HG03045 (cell line): ENCODE results near the gene KIRREL3.

Experiments
- ATAC-seq: cut with Tn5 transposase; IDR thresholded peaks from one replicate; pipeline ENCODE4 v1.9.1; 2021; ENCODE audit warnings: mild to moderate bottlenecking, moderate library complexity; ENCODE audit not compliant: unreplicated experiment

Gene KIRREL3

GRCh38 chr11:126997641-126998040, 2.9 kb downstream of the KIRREL3 start:
- ATAC-seq = no peak

- no peak for ATAC-seq
Measured at GRCh38 chr11:126997196-126997595, 3.4 kb downstream of the KIRREL3 start.

- no peak for ATAC-seq
Measured at GRCh38 chr11:126996036-126996804, 4.3 kb downstream of the KIRREL3 start.

- ATAC-seq = no peak
Measured at GRCh38 chr11:126993599-126993998, 7.0 kb downstream of the KIRREL3 start.

- no peak for ATAC-seq
Measured at GRCh38 chr11:126992804-126993111, 7.8 kb downstream of the KIRREL3 start.

- ATAC-seq = no peak
Measured at GRCh38 chr11:126992065-126992803, 8.3 kb downstream of the KIRREL3 start.

- ATAC-seq = no peak
Measured at GRCh38 chr11:126991596-126991995, 9.0 kb downstream of the KIRREL3 start.

GRCh38 chr11:126990716-126991480, 9.7 kb downstream of the KIRREL3 start:
- ATAC-seq = no peak

GRCh38 chr11:126989942-126990715, 10.4 kb downstream of the KIRREL3 start:
- ATAC-seq = peak; percentile 75

GRCh38 chr11:126988655-126989054, 11.9 kb downstream of the KIRREL3 start:
- no peak for ATAC-seq

GRCh38 chr11:126981635-126982034, 18.9 kb downstream of the KIRREL3 start:
- ATAC-seq = no peak

- ATAC-seq = no peak
Measured at GRCh38 chr11:126978911-126979310, 21.7 kb downstream of the KIRREL3 start.

GRCh38 chr11:126978165-126978564, 22.4 kb downstream of the KIRREL3 start:
- no peak for ATAC-seq

- ATAC-seq = no peak
Measured at GRCh38 chr11:126973051-126973450, 27.5 kb downstream of the KIRREL3 start.

- no peak for ATAC-seq
Measured at GRCh38 chr11:126971305-126971704, 29.3 kb downstream of the KIRREL3 start.

GRCh38 chr11:126969865-126970479, 30.6 kb downstream of the KIRREL3 start:
- no peak for ATAC-seq

- no peak for ATAC-seq
Measured at GRCh38 chr11:126968915-126969314, 31.7 kb downstream of the KIRREL3 start.

GRCh38 chr11:126965331-126965730, 35.2 kb downstream of the KIRREL3 start:
- no peak for ATAC-seq

GRCh38 chr11:126963603-126964363, 36.8 kb downstream of the KIRREL3 start:
- no peak for ATAC-seq

- ATAC-seq = no peak
Measured at GRCh38 chr11:126963115-126963514, 37.5 kb downstream of the KIRREL3 start.
